Skeletal muscle satellite cell (primary cell): ENCODE measurements around the gene CA10.

Experiments
- H3K27me3 ChIP-seq: 2 replicates; pipeline ENCODE4 v1.7.0; 2013; ENCODE audit warnings: low read length; ENCODE audit not compliant: control insufficient read depth, insufficient read depth
- H3K36me3 ChIP-seq: 2 replicates; pipeline ENCODE4 v1.7.0; 2013; ENCODE audit warnings: mild to moderate bottlenecking, control low read depth, low read length; ENCODE audit not compliant: insufficient read depth
- H3K4me1 ChIP-seq: 2 replicates; pipeline ENCODE4 v1.7.0; 2013; ENCODE audit warnings: low read length; ENCODE audit not compliant: control insufficient read depth, insufficient read depth
- H3K4me2 ChIP-seq: 2 replicates; pipeline ENCODE4 v1.7.0; 2013; ENCODE audit warnings: mild to moderate bottlenecking, low read length
- H3K4me3 ChIP-seq: 2 replicates; pipeline ENCODE4 v1.7.0; 2013; ENCODE audit warnings: low read length
- H3K9ac ChIP-seq: 2 replicates; pipeline ENCODE4 v1.7.0; 2013; ENCODE audit warnings: mild to moderate bottlenecking, low read depth, low read length, moderate library complexity
- H3K9me3 ChIP-seq: replicated peaks from 2 replicates; pipeline ENCODE4 v1.7.0; 2013; ENCODE audit warnings: mild to moderate bottlenecking, control low read depth, low read length

CA10 gene

GRCh38 chr17:51748749-51749604, 409.5 kb downstream of the CA10 start:
- no peak overlapping the region for H3K4me2 ChIP-seq

GRCh38 chr17:51746421-51746820, 412.1 kb downstream of the CA10 start:
- no peaks in the 10 kb centered on the region for H3K27me3 ChIP-seq
- no peaks in the 10 kb centered on the region for H3K9me3 ChIP-seq
- H3K4me2 ChIP-seq: no peak overlapping the region
- H3K9ac ChIP-seq: no peak overlapping the region
- no peak overlapping the region for H3K4me3 ChIP-seq
- no peaks in the 10 kb centered on the region for H3K36me3 ChIP-seq
- H3K4me1 ChIP-seq: no peaks in the 10 kb centered on the region

More at GRCh38 chr17:51748749-51749604, 409.5 kb downstream of the CA10 start:
- no peaks in the 10 kb centered on the region for H3K9me3 ChIP-seq
- H3K27me3 ChIP-seq: no peaks in the 10 kb centered on the region
- no peaks in the 10 kb centered on the region for H3K4me1 ChIP-seq
- no peak overlapping the region for H3K9ac ChIP-seq
- no peak overlapping the region for H3K4me3 ChIP-seq
- no peaks in the 10 kb centered on the region for H3K36me3 ChIP-seq

GRCh38 chr17:51745993-51746392, 412.5 kb downstream of the CA10 start:
- Histone ChIP-seq H3K36me3 (no peaks in the 10 kb centered on the region), H3K4me2 (no peak overlapping the region), H3K9ac (no peak overlapping the region), H3K4me1 (no peaks in the 10 kb centered on the region), H3K9me3 (no peaks in the 10 kb centered on the region), H3K27me3 (no peaks in the 10 kb centered on the region), H3K4me3 (no peak overlapping the region)

- Histone ChIP-seq H3K4me3 (no peak overlapping the region), H3K27me3 (no peaks in the 10 kb centered on the region), H3K36me3 (no peaks in the 10 kb centered on the region), H3K4me2 (no peak overlapping the region), H3K9me3 (no peaks in the 10 kb centered on the region), H3K4me1 (no peaks in the 10 kb centered on the region), H3K9ac (no peak overlapping the region)
These were observed 415.0 kb downstream of the CA10 start for GRCh38 chr17:51743477-51743876.

GRCh38 chr17:51742571-51742970, 415.9 kb downstream of the CA10 start:
- no peak overlapping the region for H3K9ac ChIP-seq
- H3K4me2 ChIP-seq: no peak overlapping the region
- H3K4me3 ChIP-seq: no peak overlapping the region
- H3K27me3 ChIP-seq: no peaks in the 10 kb centered on the region
- no peaks in the 10 kb centered on the region for H3K36me3 ChIP-seq
- no peaks in the 10 kb centered on the region for H3K9me3 ChIP-seq
- H3K4me1 ChIP-seq: no peaks in the 10 kb centered on the region

GRCh38 chr17:51741458-51741857, 417.1 kb downstream of the CA10 start:
- H3K27me3 ChIP-seq: no peaks in the 10 kb centered on the region
- no peaks in the 10 kb centered on the region for H3K36me3 ChIP-seq
- H3K9me3 ChIP-seq: peaks cover 3% of the 10 kb centered on the region
- no peaks in the 10 kb centered on the region for H3K4me1 ChIP-seq
- H3K9ac ChIP-seq: no peak overlapping the region
- no peak overlapping the region for H3K4me2 ChIP-seq
- no peak overlapping the region for H3K4me3 ChIP-seq

GRCh38 chr17:51740531-51740930, 418.0 kb downstream of the CA10 start:
- Histone ChIP-seq H3K9ac (no peak overlapping the region), H3K36me3 (no peaks in the 10 kb centered on the region), H3K4me2 (no peak overlapping the region), H3K4me3 (no peak overlapping the region), H3K9me3 (peaks cover 3% of the 10 kb centered on the region), H3K27me3 (no peaks in the 10 kb centered on the region), H3K4me1 (no peaks in the 10 kb centered on the region)

- H3K4me2 ChIP-seq: no peak overlapping the region
- no peak overlapping the region for H3K9ac ChIP-seq
- H3K4me1 ChIP-seq: no peaks in the 10 kb centered on the region
- no peaks in the 10 kb centered on the region for H3K36me3 ChIP-seq
- H3K27me3 ChIP-seq: no peaks in the 10 kb centered on the region
- H3K4me3 ChIP-seq: no peak overlapping the region
- H3K9me3 ChIP-seq: peaks cover 3% of the 10 kb centered on the region
These were observed 419.1 kb downstream of the CA10 start for GRCh38 chr17:51739245-51739886.

GRCh38 chr17:51736356-51736755, 422.2 kb downstream of the CA10 start:
- H3K9ac ChIP-seq: no peak overlapping the region
- H3K4me2 ChIP-seq: no peak overlapping the region
- H3K27me3 ChIP-seq: no peaks in the 10 kb centered on the region
- H3K36me3 ChIP-seq: no peaks in the 10 kb centered on the region
- H3K4me1 ChIP-seq: no peaks in the 10 kb centered on the region
- peaks cover 3% of the 10 kb centered on the region for H3K9me3 ChIP-seq
- H3K4me3 ChIP-seq: no peak overlapping the region

GRCh38 chr17:51734976-51735375, 423.5 kb downstream of the CA10 start:
- no peaks in the 10 kb centered on the region for H3K4me1 ChIP-seq
- H3K27me3 ChIP-seq: no peaks in the 10 kb centered on the region
- H3K9ac ChIP-seq: no peak overlapping the region
- H3K4me2 ChIP-seq: no peak overlapping the region
- H3K9me3 ChIP-seq: peaks cover 3% of the 10 kb centered on the region
- no peaks in the 10 kb centered on the region for H3K36me3 ChIP-seq
- H3K4me3 ChIP-seq: no peak overlapping the region

GRCh38 chr17:51734462-51734861, 424.1 kb downstream of the CA10 start:
- no peaks in the 10 kb centered on the region for H3K4me1 ChIP-seq
- H3K9ac ChIP-seq: no peak overlapping the region
- no peaks in the 10 kb centered on the region for H3K36me3 ChIP-seq
- H3K9me3 ChIP-seq: peaks cover 3% of the 10 kb centered on the region
- no peak overlapping the region for H3K4me2 ChIP-seq
- no peaks in the 10 kb centered on the region for H3K27me3 ChIP-seq
- no peak overlapping the region for H3K4me3 ChIP-seq

GRCh38 chr17:51733166-51733565, 425.3 kb downstream of the CA10 start:
- H3K36me3 ChIP-seq: no peaks in the 10 kb centered on the region
- no peak overlapping the region for H3K4me3 ChIP-seq
- no peak overlapping the region for H3K9ac ChIP-seq
- no peak overlapping the region for H3K4me2 ChIP-seq
- no peaks in the 10 kb centered on the region for H3K27me3 ChIP-seq
- H3K4me1 ChIP-seq: no peaks in the 10 kb centered on the region
- peaks cover 3% of the 10 kb centered on the region for H3K9me3 ChIP-seq
